Measurements from ENCODE around the gene KRT3. TPM values are rescaled to one million over a fixed set of nuclear protein-coding genes. Genes with fewer than 3 reads are reported as not detected.

KRT3 gene
- total RNA-seq, 1 donor from 2014 or later, result not detected

Other genes with a start within 250 kb of the KRT3 start
- gene KRT71, start 243.0 kb downstream of the KRT3 start, total RNA-seq (ENCODE audit: insufficient read depth, low replicate concordance), result not detected
- 3.4 TPM for gene KRT74, start 222.3 kb downstream of the KRT3 start, total RNA-seq (ENCODE audit: insufficient read depth, low replicate concordance)
- 1.2 TPM for gene KRT72, start 194.7 kb downstream of the KRT3 start, total RNA-seq (ENCODE audit: insufficient read depth, low replicate concordance)
- not detected for gene KRT73, start 177.6 kb downstream of the KRT3 start, total RNA-seq (ENCODE audit: insufficient read depth, low replicate concordance)
- gene KRT2, start 143.9 kb downstream of the KRT3 start, total RNA-seq (ENCODE audit: insufficient read depth, low replicate concordance), result 0.48 TPM
- 4.1 TPM for gene KRT1, start 115.7 kb downstream of the KRT3 start, total RNA-seq (ENCODE audit: insufficient read depth, low replicate concordance)
- gene KRT77, start 92.6 kb downstream of the KRT3 start, total RNA-seq (ENCODE audit: insufficient read depth, low replicate concordance), result 0.96 TPM
- 2.2 TPM for gene KRT76, start 18.8 kb downstream of the KRT3 start, total RNA-seq (ENCODE audit: insufficient read depth, low replicate concordance)
- 77.5 TPM for gene KRT4, start 18.0 kb upstream of the KRT3 start, total RNA-seq (ENCODE audit: insufficient read depth, low replicate concordance)
- not detected for gene KRT79, start 38.2 kb upstream of the KRT3 start, total RNA-seq (ENCODE audit: insufficient read depth, low replicate concordance)
- 8.7 TPM for gene KRT78, start 52.9 kb upstream of the KRT3 start, total RNA-seq (ENCODE audit: insufficient read depth, low replicate concordance)
- 94.6 TPM for gene KRT8, start 109.0 kb upstream of the KRT3 start, total RNA-seq (ENCODE audit: insufficient read depth, low replicate concordance)
- gene KRT18, start 153.0 kb upstream of the KRT3 start, total RNA-seq (ENCODE audit: insufficient read depth, low replicate concordance), result 87.9 TPM
- gene EIF4B, start 210.3 kb upstream of the KRT3 start, total RNA-seq (ENCODE audit: insufficient read depth, low replicate concordance), result 833 TPM